ENCODE results near the gene FGGY. TPM values are rescaled to one million over a fixed set of nuclear protein-coding genes. Genes with fewer than 3 reads are reported as not detected.

FGGY gene
- total RNA-seq, 4 donors from 2014 or later, result 12.4 to 17.5 (median 16.1) TPM

DNA sequence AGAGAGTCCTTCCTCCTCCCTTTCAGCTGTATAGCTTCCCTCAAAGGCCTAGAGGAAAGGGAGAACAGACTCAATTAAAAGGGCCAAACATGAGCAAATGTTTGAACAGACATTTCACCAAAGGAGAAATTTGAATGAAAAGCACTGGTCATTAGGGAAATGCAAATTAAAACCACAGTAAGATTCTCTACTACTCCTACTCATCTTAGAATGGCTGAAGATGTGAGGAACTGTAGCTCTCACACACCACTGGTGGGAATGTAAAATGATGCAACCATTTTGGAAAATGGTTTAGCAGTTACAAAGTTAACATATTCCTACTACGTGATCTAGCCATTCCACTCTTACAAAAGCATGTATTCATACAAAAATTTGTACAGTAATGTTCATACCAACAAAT, 264.9 kb downstream of the FGGY start:
- peaks cover 4% of the 10 kb centered on the region for H3K9me3 ChIP-seq

GRCh38 chr1:59564192-59564891, 267.4 kb downstream of the FGGY start:
- WGBS, result 45% methylated on average over 6 of the region's 6 CpGs
- TF ChIP-seq CTCF (IDR thresholded peaks at IDR 0.05) (no peak), POLR2AphosphoS5 (IDR thresholded peaks at IDR 0.05) (peak in 1 of 3 donors; percentile 12)
- H3K4me3 ChIP-seq, result no peak overlapping the region
- no peaks in the 10 kb centered on the region for H3K36me3 ChIP-seq
- DNase-seq (ENCODE audit: low spot score in 2 of 2), result no peak
- H3K27me3 ChIP-seq, result no peaks in the 10 kb centered on the region
- H3K9me3 ChIP-seq, result no peaks in the 10 kb centered on the region
- peaks cover 8% of the 10 kb centered on the region for H3K4me1 ChIP-seq
- peak overlapping the region; percentile 35 for H3K27ac ChIP-seq

More for the DNA sequence above, 264.9 kb downstream of the FGGY start:
- TF ChIP-seq POLR2A (IDR thresholded peaks at IDR 0.05) (no peak), CTCF (IDR thresholded peaks at IDR 0.05) (no peak), POLR2AphosphoS5 (IDR thresholded peaks at IDR 0.05) (no peak), EP300 (IDR thresholded peaks at IDR 0.05) (no peak)
- WGBS, result 66% methylated on average over 1 of the region's 1 CpG
- H3K27me3 ChIP-seq, result no peaks in the 10 kb centered on the region
- no peaks in the 10 kb centered on the region for H3K36me3 ChIP-seq
- peaks cover 8% of the 10 kb centered on the region for H3K4me1 ChIP-seq
- DNase-seq (ENCODE audit: low spot score in 2 of 2), result no peak
- no peak overlapping the region for H3K27ac ChIP-seq
- no peak overlapping the region for H3K4me3 ChIP-seq

DNA sequence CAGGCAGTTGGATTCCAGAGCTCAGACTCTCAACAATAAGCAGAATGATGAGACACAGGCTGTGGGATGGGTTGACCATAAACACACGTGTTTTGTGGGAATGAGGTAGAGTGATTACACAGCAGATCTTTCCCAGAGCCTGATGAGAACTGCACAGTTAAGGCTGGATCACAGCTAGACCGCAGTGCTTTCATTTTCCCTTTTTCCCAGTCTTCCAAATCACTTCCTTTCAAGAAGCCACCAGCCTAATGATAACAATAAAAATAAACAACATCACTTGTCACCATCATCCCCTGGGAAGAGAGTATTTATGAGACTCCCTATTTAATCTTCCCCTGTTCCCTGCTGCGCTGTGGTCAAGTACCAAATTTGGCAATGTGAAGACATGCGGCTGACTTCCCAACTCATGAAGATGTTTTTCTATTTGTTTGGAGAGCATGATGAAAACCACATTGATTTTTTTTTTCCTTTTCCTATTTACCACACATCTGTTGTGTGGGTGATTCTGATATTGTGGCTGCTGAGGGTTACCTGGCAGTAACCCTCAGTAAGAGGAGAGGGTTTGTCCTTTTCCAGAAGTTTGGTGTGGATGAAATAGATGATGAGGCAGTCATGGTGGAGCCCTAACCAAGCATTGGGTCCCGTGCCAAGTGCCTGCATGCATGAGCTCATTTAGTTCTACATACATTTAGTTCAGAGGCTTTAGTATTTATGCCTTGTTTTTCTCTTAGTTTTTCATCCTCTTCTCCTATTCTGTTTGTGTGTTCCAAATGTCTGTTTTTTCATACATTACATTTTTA, 268.9 kb downstream of the FGGY start:
- peak overlapping the region; percentile 50 for H3K27ac ChIP-seq
- TF ChIP-seq POLR2A (IDR thresholded peaks at IDR 0.05) (no peak), POLR2AphosphoS5 (IDR thresholded peaks at IDR 0.05) (no peak), EP300 (IDR thresholded peaks at IDR 0.05) (no peak), CTCF (IDR thresholded peaks at IDR 0.05) (no peak)
- H3K4me3 ChIP-seq, result peak overlapping the region; percentile 14
- WGBS, result 54% methylated on average over 5 of the region's 5 CpGs
- no peaks in the 10 kb centered on the region for H3K36me3 ChIP-seq
- H3K9me3 ChIP-seq, result no peaks in the 10 kb centered on the region
- peaks cover 12% of the 10 kb centered on the region for H3K4me1 ChIP-seq
- DNase-seq (ENCODE audit: low spot score in 2 of 2), result no peak
- H3K27me3 ChIP-seq, result no peaks in the 10 kb centered on the region

DNA sequence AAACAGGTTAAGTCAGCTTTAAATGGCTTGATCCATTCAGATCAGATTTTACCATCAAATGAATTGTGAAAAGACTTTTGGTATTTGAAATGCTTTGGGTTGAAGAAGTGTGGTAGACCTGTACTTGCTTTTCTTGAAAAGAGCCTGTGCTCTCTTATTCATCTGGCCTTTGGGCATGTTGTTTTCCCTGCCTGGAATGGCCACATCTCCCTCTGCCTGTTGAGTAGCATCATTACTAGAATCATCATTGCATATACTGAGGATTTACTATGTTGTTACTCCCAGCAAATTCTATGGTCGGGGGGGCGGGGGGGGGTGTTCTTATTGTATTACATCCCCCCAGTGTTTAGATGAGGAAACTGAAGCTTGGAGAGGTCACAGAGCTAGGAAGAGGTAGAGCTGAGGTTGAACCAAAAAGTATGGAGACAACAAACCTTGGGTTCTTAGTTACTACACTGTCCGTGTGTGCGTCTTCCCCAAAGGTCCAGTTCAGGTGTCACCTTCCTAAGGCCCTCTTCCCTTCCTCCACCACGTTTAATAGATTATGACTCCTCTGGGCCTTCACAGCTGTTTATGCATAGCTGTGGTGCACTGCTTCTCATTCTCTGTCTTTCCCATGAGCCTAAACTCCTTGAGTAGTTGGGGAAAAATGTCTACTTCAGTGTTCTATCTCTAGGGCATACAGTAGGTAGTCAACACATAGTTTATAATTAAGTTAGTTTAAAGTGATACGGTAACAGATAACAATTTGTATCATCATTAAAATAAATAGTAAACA, 271.5 kb downstream of the FGGY start:
- no peaks in the 10 kb centered on the region for H3K27me3 ChIP-seq
- H3K27ac ChIP-seq, result no peak overlapping the region
- H3K4me3 ChIP-seq, result no peak overlapping the region
- WGBS, result 85% methylated on average over 6 of the region's 6 CpGs
- H3K36me3 ChIP-seq, result no peaks in the 10 kb centered on the region
- no peaks in the 10 kb centered on the region for H3K9me3 ChIP-seq
- TF ChIP-seq POLR2AphosphoS5 (IDR thresholded peaks at IDR 0.05) (no peak), POLR2A (IDR thresholded peaks at IDR 0.05) (no peak), CTCF (IDR thresholded peaks at IDR 0.05) (no peak)
- DNase-seq (ENCODE audit: low spot score in 2 of 2), result no peak
- H3K4me1 ChIP-seq, result peaks cover 12% of the 10 kb centered on the region

- TF ChIP-seq POLR2AphosphoS5 (IDR thresholded peaks at IDR 0.05) (no peak), EP300 (IDR thresholded peaks at IDR 0.05) (no peak)
- DNase-seq (ENCODE audit: low spot score in 2 of 2), result no peak
- no peak overlapping the region for H3K4me3 ChIP-seq
- H3K27ac ChIP-seq, result no peak overlapping the region
- H3K4me1 ChIP-seq, result peaks cover 12% of the 10 kb centered on the region
- H3K36me3 ChIP-seq, result no peaks in the 10 kb centered on the region
- H3K27me3 ChIP-seq, result no peaks in the 10 kb centered on the region
- no peaks in the 10 kb centered on the region for H3K9me3 ChIP-seq
- WGBS, result 94% methylated on average over 2 of the region's 2 CpGs
These were observed 272.3 kb downstream of the FGGY start for GRCh38 chr1:59569198-59569597.
